ENCODE results near the gene SRPRB. TPM values are rescaled to one million over a fixed set of nuclear protein-coding genes. Genes with fewer than 3 reads are reported as not detected.

Gene SRPRB
- total RNA-seq, 2 donors from 2014 or later: 32.8 to 37.7 TPM

DNA sequence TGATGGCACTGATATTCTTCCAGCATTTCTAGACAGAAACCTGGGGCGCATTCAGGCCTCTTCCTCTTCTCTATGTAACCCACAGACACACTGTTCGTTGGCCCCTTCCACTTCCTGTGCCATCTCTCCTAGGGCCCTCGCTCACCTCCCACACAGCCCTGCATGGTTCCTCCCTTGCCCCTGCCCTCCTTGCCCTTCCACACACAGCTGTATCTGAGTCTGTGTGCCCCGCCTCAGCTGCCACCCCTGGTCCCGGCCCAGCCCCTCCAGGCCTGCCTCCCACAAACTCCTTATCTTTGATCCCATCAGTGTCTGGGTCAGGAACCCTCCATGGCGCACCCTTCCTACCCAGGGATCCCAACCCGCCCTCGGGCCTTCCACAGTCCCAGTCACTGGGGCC is 52.2 kb downstream of the SRPRB start:
- DNase-seq (ENCODE audit: low spot score) (no peak), ATAC-seq (ENCODE audit: insufficient number of reproducible peaks, low FRiP score, low read depth) (no peak)
- H3K27ac ChIP-seq: no peak overlapping the region
- TF ChIP-seq, protein P1, sequence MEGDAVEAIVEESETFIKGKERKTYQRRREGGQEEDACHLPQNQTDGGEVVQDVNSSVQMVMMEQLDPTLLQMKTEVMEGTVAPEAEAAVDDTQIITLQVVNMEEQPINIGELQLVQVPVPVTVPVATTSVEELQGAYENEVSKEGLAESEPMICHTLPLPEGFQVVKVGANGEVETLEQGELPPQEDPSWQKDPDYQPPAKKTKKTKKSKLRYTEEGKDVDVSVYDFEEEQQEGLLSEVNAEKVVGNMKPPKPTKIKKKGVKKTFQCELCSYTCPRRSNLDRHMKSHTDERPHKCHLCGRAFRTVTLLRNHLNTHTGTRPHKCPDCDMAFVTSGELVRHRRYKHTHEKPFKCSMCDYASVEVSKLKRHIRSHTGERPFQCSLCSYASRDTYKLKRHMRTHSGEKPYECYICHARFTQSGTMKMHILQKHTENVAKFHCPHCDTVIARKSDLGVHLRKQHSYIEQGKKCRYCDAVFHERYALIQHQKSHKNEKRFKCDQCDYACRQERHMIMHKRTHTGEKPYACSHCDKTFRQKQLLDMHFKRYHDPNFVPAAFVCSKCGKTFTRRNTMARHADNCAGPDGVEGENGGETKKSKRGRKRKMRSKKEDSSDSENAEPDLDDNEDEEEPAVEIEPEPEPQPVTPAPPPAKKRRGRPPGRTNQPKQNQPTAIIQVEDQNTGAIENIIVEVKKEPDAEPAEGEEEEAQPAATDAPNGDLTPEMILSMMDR (IDR thresholded peaks at IDR 0.05): no peak
- H3K4me1 ChIP-seq (ENCODE audit: control insufficient read depth in 1 of 2, low read depth in 2 of 2): peaks cover 0 to 21% of the 10 kb centered on the region in 2 donors
- no peaks in the 10 kb centered on the region for H3K36me3 ChIP-seq
- H3K4me3 ChIP-seq: no peak overlapping the region
- H3K27me3 ChIP-seq (replicated peaks; ENCODE audit: insufficient read depth): no peaks in the 10 kb centered on the region
- no peaks in the 10 kb centered on the region for H3K9me3 ChIP-seq

DNA sequence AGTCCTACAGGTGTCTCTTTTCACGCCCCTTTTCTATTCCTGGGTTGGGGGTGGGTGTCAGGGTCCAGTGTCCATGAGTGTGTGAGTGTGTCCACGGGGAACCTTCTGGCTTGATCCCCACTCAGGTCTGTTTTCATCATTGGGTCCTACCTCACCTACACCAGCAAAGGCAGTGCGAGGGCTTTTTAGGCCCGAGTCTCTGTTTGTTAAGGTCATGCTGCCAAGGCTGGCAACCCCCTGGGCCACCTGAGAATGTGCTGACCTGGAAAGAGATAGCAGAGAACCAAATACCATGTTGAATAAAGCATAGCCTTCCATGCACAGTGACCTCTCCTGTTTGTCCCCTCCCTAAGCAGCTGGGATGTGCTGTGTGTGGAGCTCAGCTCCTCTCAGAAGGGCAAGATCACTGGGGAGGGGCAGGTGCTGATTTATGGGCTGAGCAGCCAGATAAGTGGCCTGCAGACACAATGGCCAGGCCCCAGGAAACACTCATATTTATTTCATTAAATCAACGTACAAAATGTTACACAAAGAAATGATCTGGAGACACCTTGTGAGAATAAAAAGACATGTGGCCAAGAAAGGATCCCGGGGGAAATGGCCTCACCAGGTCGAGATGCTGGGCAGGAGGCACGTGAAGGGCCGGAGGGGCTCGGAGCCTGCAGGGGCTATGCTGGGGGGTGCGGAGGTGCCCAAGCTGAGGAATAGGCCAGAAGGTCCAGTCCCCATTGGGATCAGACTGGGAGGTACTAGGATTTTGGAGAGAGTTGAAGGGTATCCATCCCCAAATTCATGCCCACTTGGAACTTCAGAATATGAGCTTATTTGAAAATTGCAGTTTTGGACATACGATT is 54.0 kb downstream of the SRPRB start:
- no peak overlapping the region for H3K27ac ChIP-seq
- ATAC-seq (ENCODE audit: insufficient number of reproducible peaks, low FRiP score, low read depth): no peak
- H3K36me3 ChIP-seq: no peaks in the 10 kb centered on the region
- no peaks in the 10 kb centered on the region for H3K27me3 ChIP-seq (replicated peaks; ENCODE audit: insufficient read depth)
- H3K4me1 ChIP-seq (ENCODE audit: control insufficient read depth in 1 of 2, low read depth in 2 of 2): peaks cover 0 to 7% of the 10 kb centered on the region in 2 donors
- DNase-seq (ENCODE audit: low spot score): no peak
- no peaks in the 10 kb centered on the region for H3K9me3 ChIP-seq
- TF ChIP-seq, protein P1 (IDR thresholded peaks at IDR 0.05): no peak
- H3K4me3 ChIP-seq: no peak overlapping the region

DNA sequence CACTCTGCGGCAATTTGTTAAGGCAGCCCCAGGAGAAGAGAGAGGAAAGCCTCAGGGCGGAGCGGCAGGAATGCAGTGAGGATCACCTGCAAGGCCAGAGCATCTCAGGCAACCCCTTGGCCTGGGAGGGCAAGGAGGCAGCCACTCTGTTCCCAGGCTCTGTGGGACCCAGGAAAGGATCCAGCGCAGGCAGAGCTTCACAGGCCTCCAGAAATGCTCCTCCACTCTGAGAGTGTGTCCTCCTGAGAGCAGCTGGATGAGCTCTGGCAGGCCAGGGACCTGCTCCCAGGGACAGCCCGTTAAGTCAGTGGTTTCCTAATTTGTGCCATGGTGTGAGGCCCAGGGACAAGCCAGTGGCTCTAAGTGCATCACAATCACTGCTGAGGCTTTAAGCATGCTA is 54.9 kb downstream of the SRPRB start:
- H3K9me3 ChIP-seq: no peaks in the 10 kb centered on the region
- TF ChIP-seq, protein P1 (IDR thresholded peaks at IDR 0.05): no peak
- ATAC-seq (ENCODE audit: insufficient number of reproducible peaks, low FRiP score, low read depth) (no peak), DNase-seq (ENCODE audit: low spot score) (no peak)
- H3K4me1 ChIP-seq (ENCODE audit: control insufficient read depth in 1 of 2, low read depth in 2 of 2): peaks cover 0 to 4% of the 10 kb centered on the region in 2 donors
- H3K27ac ChIP-seq: no peak overlapping the region
- no peak overlapping the region for H3K4me3 ChIP-seq
- no peaks in the 10 kb centered on the region for H3K27me3 ChIP-seq (replicated peaks; ENCODE audit: insufficient read depth)
- H3K36me3 ChIP-seq: no peaks in the 10 kb centered on the region

DNA sequence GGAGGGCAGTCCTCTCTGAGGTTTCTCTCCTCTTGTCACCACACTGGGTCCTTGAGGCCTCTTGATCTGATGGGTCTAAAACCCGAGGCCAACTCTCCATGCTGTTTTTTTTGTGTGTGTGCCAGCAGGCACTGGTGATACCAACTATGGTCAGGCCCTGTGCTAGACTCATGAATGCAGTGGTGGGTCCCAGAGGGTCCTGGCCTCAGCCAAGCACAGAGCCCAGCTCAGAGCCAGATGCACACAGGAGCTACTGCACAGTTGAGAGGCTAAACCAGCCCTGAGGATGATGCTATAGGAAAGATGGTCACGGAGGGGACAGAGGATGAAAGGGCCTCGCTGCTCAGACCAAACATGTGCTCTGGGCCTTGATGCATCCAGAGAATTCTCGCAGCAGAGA is 56.5 kb downstream of the SRPRB start:
- TF ChIP-seq, protein P1 (IDR thresholded peaks at IDR 0.05): no peak

DNA sequence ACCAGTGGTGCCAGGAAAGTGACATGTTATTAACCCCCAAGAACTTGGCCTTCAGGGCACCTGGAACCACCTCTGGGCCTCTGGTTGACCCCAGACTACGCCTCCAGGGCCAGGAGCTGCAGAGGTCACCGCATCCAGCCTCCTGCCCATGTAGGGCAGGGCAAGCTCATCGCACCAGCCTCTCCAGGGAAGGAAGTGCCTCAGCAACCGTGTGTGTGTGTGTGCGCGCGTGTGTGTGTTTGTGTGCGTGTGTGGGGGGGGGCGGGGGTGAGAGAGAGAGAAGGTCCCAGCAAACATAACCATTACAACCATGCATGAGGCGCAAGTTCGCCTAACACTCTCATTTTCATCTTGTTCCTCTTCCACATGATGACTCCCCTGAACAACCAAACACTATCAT is 58.3 kb downstream of the SRPRB start:
- ATAC-seq (ENCODE audit: insufficient number of reproducible peaks, low FRiP score, low read depth) (no peak), DNase-seq (ENCODE audit: low spot score) (no peak)
- no peak overlapping the region for H3K27ac ChIP-seq
- H3K4me3 ChIP-seq: no peak overlapping the region
- no peaks in the 10 kb centered on the region for H3K27me3 ChIP-seq (replicated peaks; ENCODE audit: insufficient read depth)
- no peaks in the 10 kb centered on the region for H3K36me3 ChIP-seq
- TF ChIP-seq, protein P1 (IDR thresholded peaks at IDR 0.05): no peak
- no peaks in the 10 kb centered on the region for H3K9me3 ChIP-seq
- H3K4me1 ChIP-seq (ENCODE audit: control insufficient read depth in 1 of 2, low read depth in 2 of 2): peaks cover 0 to 7% of the 10 kb centered on the region in 2 donors

More for the DNA sequence above, 56.5 kb downstream of the SRPRB start:
- Histone ChIP-seq H3K27ac (no peak overlapping the region), H3K27me3 (replicated peaks; ENCODE audit: insufficient read depth) (no peaks in the 10 kb centered on the region), H3K9me3 (no peaks in the 10 kb centered on the region), H3K36me3 (no peaks in the 10 kb centered on the region), H3K4me3 (no peak overlapping the region), H3K4me1 (ENCODE audit: control insufficient read depth in 1 of 2, low read depth in 2 of 2) (peaks cover 0 to 7% of the 10 kb centered on the region in 2 donors)
- no peak for ATAC-seq (ENCODE audit: insufficient number of reproducible peaks, low FRiP score, low read depth)
- DNase-seq (ENCODE audit: low spot score): no peak
